Measurements from ENCODE around the gene GALNT15.

The GALNT15 gene

DNA sequence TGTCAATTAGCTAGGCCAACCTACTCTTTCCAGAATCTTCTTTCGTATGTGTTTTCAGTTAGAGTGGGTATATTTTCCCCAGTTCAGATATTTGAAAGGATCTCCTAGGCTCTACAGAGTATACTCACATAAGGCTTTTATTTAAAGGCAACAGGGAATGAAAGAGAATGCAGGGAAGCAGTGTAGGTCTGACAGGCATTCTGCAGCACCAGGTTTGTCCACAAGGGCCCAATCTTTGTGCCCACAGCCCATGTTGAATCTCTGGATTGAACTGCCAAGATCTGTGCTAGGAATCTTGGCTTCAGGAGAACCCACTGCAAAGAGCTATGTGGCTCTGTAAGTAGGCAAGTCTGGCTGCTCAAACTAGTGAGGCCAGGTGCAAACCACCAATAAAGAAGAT is 24.2 kb upstream of the GALNT15 start:
- DNase-seq (ENCODE audit: low spot score) = no peak

DNA sequence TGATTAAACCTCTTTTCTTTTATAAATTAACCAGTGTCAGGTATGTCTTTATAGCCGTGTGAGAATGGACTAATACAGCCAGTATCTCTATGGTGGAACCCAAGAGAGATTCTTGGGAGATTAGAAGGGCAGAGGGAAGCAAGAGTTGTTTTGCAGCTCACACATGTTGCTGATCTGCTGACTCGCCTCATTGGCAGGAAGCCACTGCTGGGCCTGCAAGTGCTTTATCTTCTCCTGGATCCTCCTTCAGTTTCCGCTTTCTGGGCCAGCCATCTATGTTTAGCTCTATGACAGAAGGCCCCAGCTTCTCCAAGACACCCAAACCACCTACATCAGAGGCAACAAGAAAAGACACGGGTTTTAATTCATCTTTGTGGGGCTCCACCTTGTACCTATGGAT is 23.4 kb upstream of the GALNT15 start:
- no peak for DNase-seq (ENCODE audit: low spot score)

DNA sequence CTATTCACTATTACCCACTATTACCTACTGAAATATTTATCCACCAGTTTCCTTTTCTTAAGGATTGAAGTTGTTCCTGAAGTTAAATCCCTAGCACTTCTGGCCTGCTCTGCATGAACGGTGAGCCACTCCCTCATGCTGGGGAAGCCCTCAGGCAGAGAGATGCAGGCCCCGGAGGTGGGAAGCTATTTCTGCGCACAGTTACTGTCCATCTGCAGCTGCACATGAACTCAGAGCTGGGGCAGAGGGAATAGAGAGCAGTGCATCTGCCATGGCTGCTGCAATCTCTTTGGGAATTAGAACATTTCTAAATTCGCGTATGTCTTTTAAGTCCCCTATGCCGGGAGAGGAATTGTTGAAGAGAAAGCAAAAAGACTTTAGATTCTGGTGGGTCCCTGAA is 6.3 kb upstream of the GALNT15 start:
- no peak for DNase-seq (ENCODE audit: low spot score)

DNA sequence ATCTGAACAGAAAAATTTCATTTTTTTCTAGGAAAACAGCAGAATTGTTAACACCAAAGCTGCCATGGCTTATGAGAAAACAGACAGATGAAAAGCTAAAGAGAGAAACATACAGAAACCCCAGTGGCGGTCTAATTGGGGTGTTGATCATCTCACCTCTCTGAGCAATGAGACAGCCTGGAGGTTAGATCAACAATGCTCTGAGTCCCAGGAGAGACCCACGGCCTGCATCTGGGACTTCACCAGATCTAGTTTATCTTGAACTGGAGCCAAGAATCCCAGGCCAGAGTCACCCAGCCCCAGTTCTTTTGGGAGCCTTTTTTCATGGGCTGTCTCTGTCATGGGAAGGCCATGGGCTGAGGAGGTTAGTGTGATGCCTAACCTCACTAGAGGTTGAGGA is 3.5 kb upstream of the GALNT15 start:
- no peak for DNase-seq (ENCODE audit: low spot score)

GRCh38 chr3:16171825-16172224 is 2.7 kb upstream of the GALNT15 start:
- DNase-seq (ENCODE audit: low spot score) = no peak

DNA sequence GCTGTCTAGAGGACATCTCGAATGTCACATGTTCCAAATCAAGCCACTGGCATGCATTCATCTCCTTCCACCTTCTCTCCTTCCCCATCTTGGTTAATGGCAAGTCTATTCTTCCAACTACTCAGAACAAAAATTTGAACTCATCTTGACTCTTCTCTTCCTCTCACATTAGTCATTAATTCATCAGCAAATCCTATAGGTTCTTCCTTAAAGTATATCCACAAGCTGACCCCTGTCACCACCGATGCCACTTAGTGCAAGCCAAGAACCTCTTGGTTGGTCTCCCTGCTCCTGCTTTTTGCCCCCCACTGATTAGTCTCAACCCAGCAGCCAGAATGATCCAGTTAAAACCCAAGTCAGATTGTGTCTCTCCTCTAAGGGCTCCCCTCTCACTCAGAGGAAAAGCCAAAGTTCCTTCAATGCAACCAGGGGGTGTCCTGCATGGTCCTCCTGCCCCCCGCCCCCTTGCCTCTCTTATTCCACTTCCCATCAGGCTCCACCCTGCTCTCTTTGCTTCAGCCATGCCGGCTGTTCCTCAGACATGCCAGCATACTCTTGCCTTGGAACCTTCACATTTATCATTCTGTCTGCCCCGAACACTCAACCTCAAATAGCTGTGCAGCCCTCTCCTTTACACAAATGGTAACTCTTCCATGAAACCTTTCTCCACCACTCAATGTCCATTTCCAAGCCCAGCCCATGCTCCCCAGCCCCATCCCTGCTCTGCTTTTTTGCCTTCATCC is 1.0 kb upstream of the GALNT15 start:
- no peak for DNase-seq (ENCODE audit: low spot score)

DNA sequence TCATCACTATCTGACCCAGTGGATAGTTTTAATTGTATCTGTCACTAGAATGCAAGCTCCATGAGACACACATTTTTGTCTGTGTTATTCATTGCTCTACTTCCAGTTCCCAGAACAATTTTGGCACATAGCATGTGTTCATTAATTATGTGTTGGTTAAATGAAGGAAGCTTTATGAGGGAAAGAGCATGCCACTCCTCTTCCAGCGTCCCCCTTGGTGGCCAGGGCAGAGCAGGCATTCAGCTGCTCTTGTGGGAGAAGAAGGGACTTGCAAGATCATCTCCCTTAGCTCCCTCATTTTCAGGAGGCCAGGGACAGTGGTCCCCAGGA is 489 bp upstream of the GALNT15 start:
- no peak for DNase-seq (ENCODE audit: low spot score)

GRCh38 chr3:16174976-16175901 is 759 bp downstream of the GALNT15 start:
- no peak for DNase-seq (ENCODE audit: low spot score)

- DNase-seq (ENCODE audit: low spot score) = no peak
Measured at GRCh38 chr3:16176391-16177030, 2.0 kb downstream of the GALNT15 start.

GRCh38 chr3:16177382-16177781 is 2.9 kb downstream of the GALNT15 start:
- no peak for DNase-seq (ENCODE audit: low spot score)

DNA sequence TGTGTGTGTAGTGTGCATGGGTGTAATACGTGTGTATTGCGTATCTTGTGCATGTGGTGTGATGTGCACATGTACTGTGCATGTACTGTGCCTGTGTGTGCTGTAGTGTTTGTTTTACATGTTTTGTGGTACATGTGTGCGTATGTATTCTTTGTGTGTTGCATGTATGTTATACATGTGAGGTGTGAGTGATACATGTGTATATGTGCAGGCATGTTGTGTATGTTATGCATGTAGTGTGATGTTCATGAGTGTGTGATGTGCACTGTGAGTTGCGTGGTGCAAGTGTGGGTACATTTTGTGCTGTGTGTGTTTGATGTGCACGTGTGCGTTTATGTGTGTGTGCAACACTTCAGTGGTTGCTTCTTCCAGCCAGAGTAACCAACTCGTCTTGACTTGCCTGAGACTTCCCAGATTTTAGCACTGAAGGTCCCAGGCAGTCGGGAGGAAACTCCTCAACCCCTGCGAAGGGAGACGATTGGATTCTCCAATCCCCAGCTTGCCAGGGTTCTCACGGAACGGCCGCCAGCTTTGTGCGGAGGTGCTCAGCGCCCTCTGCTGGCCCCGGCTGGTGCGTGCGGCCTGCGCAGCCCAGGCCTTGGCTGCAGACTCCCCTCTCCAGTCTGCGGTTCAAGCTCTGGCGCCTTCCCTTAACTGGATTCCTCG is 3.6 kb downstream of the GALNT15 start:
- peak; percentile 68 for DNase-seq (ENCODE audit: low spot score)

DNA sequence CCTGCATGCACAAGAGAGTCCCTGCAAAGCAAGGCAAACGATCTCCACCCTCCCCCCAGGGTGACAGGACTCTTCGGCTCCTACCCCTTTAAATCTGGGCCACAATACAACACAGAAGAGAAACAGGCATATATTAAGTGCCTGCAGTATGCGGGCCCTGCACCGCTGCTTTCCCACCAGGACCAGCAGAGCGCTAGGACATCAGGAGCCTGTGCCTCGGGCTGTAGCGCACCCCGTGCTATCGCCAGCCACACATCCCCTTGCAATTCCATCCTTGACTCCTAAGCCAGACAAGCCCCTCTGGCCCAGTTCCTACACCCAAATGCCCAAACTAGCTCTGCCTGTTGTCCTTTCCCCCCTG is 4.1 kb downstream of the GALNT15 start:
- no peak for DNase-seq (ENCODE audit: low spot score)

DNA sequence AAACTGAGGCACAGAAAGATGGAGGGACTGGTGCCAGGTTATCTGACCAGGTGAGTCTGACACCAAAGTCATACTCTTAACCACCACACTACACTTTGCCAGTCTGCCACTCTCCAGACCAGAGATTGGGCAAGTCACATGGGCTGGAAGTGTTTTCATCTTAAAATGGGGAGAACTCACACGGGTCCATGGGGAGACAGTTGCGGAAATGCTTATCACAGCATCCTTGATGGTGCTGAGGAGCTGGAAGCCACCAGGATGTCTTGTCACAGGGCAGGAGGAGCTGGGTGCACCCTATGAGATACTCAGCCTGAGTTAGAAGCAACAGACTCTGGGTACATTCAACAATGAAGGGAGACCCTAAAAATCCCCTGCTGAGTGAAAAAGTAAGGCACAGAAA is 4.8 kb downstream of the GALNT15 start:
- no peak for DNase-seq (ENCODE audit: low spot score)

- DNase-seq (ENCODE audit: low spot score) = no peak
Measured at GRCh38 chr3:16179771-16180736, 5.6 kb downstream of the GALNT15 start.

- no peak for DNase-seq (ENCODE audit: low spot score)
Measured at GRCh38 chr3:16180737-16181134, 6.3 kb downstream of the GALNT15 start.

DNA sequence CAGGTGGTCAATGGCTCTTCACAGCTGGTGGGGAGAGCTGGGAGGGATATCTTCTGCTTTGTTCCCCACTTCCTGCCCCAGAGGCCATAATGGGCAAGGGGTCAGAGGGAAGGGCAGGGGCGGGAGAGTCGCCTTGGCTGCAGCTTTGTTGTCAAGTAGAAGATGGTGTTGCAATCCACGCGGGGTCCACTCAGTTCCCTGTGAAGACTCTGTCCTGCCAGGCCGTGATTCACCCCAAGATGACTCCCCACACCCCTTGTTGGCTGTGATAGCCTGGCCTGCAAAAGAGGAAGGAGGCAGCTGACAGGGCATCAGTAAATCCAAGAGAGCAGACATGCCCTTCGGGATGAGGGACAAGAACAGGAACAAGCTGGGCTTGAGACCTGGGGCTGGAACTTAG is 6.9 kb downstream of the GALNT15 start:
- no peak for DNase-seq (ENCODE audit: low spot score)

- no peak for DNase-seq (ENCODE audit: low spot score)
Measured at GRCh38 chr3:16182183-16182582, 7.7 kb downstream of the GALNT15 start.

- DNase-seq (ENCODE audit: low spot score) = no peak
Measured at GRCh38 chr3:16182612-16183011, 8.1 kb downstream of the GALNT15 start.

DNA sequence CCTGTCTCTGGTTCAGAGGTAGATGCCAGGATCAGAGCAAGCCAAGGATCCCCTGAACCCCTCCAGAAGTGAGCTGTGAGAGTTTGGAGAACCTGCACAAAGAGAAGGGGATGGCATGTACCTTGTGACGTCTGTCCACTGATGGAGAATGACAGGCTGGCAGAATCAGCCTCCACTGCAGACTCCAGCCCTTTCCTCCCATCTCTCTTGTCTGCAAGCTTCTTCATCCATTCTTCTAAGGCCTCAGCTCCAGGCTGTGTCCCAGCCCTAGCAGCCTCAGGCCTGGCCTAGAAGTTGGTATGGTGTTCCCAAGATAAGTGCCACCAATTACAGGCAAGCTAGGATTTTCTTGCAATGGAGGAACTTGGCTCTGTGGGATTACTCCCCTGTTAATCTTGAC is 8.6 kb downstream of the GALNT15 start:
- DNase-seq (ENCODE audit: low spot score) = no peak

GRCh38 chr3:16183601-16184270 is 9.3 kb downstream of the GALNT15 start:
- no peak for DNase-seq (ENCODE audit: low spot score)
